GM19468 (cell line): ENCODE results near the gene ZBTB42.

Experiments
- ATAC-seq: cut with Tn5 transposase; IDR thresholded peaks from one replicate; pipeline ENCODE4 v1.9.1; 2021; ENCODE audit warnings: mild to moderate bottlenecking, moderate library complexity, moderate number of reproducible peaks; ENCODE audit not compliant: unreplicated experiment; ENCODE audit errors: extremely low read depth

Gene ZBTB42

DNA sequence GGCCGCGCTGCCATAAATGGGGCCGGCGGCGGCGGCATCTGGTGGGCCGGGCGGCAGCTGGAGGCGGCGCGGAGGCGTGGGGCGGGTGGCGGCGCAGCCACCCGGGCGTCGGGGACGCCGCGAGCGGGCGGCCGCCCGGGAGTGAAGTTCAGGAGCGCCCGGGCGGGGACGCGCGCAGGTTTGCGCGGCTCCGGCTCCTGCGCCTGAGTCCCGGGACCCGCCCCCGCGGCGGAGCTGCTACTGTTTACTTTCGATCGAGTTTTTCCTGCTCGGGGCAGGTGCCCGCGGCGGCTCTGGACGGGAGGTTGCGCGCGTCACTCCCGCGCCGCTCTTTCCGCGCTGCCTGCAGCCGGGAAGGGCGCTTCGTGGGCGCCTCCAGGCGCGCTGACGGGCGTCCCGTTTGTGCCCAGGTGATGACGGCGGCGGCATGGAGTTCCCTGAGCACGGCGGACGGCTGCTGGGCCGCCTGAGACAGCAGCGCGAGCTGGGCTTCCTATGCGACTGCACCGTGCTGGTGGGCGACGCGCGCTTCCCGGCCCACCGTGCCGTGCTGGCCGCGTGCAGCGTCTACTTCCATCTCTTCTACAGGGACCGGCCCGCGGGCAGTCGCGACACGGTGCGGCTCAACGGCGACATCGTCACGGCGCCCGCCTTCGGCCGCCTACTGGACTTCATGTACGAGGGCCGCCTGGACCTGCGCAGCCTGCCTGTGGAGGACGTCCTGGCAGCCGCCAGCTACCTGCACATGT lies at the start of gene ZBTB42:
ZBTB42 (plus strand) TSS at position 331 of the 749 bp plus-strand sequence; CDS start at position 428, 97 bp downstream.
- ATAC-seq: no peak

DNA sequence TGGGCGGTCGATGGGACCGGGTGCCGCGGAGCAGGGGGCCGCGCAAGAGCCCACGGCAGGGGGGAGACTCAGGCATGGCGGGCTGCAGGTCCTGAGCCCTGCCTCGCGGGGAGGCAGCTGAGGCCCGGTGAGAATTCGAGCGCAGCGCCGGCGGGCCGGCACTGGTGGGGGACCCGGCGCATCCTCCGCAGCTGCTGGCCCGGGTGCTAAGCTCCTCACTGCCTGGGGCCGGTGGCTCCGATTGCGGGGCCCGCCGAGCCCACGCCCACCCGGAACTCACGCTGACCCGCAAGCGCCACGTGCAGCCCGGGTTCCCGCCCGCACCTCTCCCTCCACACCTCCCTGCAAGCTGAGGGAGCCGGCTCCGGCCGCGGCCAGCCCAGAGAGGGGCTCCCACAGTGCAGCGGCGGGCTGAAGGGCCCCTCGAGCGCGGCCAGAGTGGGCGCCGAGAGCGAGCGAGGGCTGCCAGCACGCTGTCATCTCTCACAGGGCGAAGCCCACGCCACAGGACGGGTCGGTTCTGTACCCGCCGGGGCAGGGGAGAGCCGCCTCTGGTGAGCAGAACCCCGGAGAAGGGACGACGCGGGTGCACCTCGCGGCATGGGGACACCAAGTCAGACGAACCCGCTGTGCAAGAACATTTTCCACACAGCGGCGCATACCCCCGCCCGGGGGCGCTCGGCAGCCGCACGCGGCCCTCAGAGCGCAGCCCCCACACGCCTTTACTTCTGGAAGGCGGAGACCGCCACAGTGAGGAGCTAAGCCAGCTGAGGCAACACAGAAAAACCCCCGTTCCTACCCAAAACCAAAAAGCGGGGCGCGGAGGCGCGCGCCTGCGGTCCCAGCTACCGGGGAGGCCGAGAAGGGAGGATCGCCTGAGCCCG lies 49.1 kb upstream of the ZBTB42 start:
- no peak for ATAC-seq

DNA sequence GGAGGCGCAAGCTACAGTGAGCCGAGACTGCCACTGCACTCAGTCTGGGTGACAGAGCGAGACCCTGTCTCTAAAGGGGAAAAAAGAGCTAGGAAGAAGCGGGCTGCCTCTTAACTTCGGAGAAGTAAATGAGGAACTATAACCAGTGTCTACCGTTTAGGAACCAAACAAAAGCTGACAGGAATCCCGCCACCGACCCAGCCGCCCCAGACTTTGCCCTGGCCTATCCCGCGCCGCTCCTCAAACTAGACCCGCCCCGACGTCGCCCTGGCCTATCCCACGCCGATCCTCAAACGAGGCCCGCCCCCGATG lies 48.5 kb upstream of the ZBTB42 start:
- peak; percentile 50 for ATAC-seq

DNA sequence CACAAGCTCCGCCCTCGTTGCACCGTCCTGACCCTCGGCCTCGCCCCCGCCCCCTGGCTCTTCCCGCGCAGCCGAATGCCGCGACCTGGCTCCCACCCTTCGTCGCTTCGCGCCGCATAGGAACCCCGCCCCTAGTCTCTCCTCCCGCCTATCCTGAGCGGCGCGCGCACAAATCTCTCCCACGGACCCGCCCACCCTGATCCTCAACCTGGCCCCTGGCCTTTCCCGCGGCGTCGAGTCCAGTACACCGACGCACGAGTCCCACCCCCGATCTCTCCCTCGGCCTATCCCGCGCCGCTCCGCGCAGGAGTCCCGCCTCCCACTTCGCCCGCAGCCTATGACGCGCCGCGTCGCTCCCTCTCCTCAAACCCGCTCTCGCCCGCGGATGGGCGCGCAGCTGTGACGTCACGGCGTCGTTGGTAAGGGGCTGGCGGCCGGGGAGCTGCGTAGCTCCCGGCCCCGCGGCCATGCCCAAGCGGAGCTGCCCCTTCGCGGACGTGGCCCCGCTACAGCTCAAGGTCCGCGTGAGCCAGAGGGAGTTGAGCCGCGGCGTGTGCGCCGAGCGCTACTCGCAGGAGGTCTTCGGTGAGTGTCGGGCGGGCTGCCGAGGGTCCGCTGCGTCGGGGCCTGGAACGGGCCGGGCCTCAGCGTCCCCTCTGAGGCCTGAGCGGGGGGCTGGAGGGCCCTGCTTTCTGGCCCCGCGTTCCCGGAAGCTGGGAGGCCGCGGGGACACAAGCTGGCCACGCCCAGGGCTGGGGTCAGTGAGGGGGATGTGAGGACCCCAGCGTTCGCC lies 48.0 kb upstream of the ZBTB42 start, which contains the start of gene SIVA1:
SIVA1 (plus strand) TSS at position 413 of the 793 bp plus-strand sequence; CDS start at position 468, 55 bp downstream.
- peak; percentile 79 for ATAC-seq

DNA sequence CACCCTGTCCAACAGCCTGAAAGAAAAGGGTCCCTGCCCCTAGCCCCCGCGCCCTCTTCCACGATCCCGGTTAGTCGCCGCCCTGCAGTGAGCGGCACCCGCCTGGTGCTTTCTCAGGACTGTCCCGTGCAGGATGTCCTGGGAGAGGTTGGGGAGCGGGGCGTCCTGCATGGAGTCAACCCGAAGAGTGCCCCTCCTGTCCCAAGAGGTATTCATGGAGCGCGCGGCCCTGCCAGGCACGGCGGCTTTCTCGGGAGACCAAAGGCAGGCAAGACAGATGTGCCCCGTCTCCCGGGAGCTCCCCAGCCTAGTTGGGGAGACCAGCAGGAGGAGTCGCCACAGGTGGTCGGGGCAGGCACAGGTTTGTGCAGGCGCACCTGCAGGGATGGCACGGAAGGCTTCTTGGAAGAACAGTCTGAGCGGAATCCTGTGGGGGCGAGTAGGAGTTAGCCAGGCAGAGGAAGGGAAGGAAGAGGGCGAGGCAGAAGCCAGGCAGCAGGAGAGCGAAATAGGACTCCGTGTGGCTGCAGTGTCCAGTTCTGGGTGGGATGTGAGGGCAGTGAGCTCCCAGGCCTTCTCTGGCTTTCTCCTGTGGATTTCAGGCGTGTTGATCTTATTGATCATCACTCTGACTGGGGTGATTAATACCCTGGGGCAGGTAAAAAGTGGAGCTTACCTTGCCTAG lies 47.2 kb upstream of the ZBTB42 start:
- ATAC-seq: no peak

DNA sequence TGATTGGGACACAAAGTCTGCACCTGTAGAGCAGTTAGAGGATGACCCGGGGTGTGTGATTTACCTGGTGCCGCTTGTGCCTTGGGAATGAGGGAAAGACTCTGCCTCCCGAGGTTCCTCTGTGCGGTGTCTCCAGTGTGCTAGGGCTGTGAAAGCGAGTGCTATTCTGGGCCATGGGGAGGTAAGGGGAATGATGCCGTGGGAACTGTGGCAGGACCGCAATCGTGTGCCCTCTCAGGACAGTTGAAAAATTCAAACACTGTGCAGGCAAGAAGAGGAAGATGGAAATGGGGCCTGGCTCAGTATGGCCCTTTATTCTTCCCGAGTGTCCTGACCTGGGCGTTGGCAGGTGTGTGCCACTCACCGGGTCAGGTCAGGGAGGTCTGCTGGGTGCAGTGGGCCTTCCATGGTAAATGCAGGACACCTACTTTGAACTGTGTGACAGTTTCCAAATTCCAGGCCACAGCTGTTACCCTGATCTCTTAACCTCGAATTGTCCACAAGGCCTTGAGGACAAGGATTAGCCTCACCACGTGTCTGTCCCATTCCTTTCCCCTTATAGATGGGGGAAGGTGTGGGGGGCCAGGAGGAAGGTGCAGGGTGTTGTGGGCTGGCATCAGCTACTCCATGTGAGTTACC lies 46.6 kb upstream of the ZBTB42 start:
- ATAC-seq: no peak

DNA sequence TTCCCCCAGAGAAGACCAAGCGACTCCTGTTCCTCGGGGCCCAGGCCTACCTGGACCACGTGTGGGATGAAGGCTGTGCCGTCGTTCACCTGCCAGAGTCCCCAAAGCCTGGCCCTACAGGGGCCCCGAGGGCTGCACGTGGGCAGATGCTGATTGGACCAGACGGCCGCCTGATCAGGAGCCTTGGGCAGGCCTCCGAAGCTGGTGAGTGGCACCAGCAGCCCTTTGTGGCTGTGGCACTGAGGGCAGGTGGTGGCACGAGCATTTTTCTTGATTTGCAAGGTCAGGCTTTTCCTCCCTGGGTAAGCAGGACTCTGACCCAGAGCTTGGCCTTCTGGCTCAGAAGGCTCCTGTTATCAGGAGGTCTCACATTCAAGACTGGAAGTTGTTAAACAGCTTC lies 45.3 kb upstream of the ZBTB42 start:
- no peak for ATAC-seq

DNA sequence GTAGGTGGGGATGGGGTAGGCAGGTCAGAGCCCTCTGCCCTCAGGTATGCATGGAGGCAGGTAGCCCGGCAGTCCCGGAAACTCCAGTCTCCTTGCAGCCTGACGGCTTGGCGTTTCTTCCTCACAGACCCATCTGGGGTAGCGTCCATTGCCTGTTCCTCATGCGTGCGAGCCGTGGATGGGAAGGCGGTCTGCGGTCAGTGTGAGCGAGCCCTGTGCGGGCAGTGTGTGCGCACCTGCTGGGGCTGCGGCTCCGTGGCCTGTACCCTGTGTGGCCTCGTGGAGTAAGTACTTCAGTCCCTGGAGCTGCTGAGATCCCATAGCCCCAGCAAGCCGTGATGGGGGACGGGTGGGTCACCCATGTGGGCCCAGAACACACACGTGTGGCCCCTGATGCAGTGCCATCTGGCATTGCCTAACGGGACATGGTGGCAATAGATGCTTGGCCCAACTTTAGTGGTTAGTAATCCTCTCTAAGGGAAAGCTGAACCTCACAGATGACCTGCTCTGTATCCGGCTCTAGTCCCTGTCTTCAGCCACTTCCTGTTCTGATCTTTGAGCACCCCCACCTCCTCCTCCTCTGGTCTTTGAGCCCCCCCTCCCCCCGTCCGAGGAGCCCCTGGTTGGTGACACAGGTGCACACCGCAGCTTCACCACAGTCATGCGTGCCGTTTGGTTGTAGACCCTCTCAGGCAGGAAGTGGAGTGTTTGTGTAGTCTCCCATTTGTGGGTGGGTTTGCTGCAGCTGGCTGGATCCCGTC lies 44.2 kb upstream of the ZBTB42 start:
- ATAC-seq: no peak

DNA sequence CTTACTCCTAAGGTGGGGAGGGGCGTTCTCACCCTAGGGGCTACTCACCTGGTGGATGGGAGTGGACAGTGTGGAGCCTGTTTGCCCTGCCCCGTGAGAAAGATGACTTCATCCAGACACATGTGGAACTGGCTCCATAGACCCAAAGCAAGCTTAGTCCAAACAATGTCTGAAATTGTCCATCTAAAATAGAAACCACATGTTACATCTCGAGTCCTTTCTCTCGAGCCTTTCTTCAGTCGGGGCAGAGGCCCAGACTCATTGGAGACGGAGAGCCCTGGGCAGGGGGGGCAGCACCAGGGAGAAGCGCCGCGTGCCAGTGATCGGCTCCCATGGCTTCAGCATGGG lies 43.7 kb upstream of the ZBTB42 start:
- no peak for ATAC-seq

DNA sequence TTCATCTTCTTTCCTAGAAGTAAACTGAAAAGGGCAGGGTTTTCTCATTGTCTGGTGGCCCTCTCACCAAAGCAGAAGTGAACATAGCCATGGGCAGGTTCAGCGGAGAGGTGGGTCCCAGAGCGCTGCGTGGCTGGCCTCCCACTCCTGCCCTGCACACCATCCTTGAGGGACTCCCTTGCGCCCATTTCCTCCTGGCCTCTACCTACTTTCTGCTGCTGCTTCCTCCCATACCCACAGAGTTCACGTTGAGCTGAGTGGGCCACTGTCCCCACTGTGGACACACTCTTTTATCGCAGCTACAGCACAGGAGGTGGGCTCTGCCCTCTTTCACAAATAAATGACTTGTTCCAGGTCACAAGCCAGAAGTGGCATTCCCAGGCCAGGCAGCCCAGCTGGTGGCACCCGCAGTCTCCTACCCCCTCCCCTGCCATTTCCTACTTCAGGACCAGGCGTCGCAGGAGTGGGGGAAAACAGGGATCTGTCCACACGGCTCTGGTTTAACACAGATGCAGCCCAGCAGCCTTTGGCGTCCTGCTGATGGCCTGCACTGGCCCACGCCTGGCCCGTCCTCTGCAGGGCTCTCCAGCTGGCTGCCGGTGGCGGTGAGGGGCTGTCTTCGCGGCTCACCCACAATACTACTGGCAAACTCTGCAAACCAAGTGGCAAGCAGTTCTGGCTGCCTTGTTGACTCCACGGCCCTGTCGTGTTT lies 43.1 kb upstream of the ZBTB42 start:
- ATAC-seq: no peak

DNA sequence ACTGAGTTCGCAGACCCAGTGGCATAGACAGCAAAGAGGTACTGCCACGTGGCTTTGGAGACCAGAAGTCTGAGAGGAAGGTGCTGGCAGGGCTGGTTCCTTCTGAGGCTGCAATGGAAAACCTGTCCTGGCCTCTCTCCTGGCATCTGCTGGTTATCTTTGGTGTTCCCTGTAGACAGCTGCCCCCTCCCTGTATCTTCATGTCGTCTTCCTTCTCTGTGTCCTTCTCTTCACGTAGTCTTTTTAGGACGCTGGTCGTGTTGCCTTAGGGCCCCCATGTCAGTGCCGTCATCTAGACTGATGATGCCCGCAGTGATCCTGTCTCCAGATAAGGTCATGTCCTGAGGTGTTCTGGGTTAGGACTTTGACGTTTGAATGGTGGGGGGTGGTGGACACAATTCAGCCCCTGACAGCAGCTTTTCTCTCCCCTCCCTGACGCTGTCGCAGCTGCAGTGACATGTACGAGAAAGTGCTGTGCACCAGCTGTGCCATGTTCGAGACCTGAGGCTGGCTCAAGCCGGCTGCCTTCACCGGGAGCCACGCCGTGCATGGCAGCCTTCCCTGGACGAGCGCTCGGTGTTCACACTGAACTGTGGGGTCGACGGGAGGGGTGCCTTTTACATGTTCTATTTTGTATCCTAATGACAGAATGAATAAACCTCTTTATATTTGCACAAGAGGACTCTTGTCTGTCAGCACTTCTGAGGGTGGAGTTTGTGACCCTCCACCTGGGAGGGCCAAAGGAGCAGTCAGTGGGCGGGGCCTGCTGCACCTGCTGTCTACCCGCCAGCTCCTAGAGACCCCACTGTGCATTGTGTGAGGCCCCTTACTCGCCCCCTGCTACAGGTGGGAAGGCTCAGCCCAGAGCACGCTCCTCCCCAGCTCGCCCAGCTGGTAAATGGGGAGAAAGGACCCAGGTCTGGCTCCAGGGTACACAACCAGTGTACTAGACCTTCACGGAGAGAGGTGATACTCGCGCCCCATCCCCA lies 41.6 kb upstream of the ZBTB42 start:
- no peak for ATAC-seq

DNA sequence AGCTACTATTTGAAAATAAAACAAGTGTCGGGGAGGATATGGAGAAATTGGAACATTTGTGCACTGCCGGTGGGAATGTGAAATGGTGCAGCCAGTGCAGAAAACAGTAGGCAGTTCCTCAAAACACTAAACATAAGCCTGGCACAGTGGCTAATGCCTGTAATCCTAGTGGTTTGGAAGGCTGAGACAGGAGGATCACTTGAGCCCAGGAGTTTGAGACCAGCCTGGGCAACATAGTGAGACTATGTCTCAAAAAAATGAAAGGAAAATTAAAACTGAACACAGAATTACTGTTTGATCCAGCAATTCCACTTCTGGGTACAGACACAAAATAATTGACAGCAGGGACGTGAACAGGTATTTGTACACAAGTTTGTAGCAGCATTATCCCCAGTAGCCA lies 35.4 kb upstream of the ZBTB42 start:
- ATAC-seq: no peak

DNA sequence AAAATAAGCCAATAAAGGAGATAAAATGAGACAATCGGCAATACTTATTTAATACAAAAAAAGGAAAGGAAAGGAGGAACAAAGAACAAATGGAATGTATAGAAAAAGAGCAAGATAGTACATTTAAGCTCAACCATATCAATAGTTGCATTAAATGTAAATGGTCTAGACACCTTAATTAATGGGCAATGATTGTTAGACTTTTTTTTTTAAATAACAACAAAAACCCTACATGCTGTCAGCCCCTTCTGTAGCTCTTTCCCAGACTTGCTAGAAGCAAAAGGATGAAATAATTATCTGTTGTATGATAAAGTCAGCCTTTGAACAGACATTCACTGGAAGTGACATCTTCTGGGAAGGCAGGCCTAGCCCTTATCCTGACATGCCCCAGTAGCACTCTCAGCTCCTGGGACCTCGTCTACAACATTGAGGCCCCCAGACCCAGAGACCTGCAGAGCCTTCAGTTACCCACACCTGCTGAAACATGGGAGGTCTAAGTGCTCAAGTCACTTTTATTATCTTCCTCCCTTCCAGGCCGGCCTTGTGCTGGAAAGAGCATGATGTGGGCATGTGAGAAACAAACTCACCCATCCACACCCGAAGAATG lies 34.5 kb upstream of the ZBTB42 start:
- no peak for ATAC-seq

DNA sequence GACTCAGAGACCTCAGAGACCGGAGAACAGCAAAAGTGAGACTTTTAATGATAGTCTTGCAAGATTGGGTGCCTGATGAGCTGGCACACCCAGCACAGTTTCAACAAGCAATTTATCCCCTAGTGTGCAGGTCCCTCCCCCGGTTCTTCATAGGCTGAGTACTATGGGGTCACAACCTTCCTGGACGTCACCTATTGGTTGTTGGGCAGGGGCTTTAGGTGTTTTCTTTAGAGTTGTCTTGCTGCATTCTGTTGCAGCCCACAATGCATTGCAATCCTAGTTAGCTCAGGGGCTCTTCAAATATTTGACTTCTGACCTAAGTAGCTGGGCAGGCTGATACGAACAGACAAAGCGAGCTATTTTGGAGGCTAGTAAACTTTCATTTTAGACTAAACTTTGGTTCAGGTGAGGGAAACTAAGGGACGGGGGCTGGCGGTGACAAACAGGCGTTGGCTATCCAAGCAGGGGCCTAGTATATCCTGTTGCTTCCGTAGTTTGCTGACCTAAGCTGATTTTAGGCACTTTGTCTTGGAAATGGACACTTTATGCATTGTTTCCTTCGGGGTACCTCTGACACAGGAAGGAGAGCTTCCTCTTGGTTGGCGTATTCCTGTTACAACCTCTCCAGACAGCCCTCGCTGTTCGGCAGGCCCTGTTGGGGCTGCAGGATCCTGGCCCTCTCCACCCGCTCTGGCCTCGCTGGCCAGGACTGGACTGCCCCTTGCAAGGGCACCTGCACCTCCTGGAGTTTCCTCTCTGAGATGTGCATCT lies 33.9 kb upstream of the ZBTB42 start:
- ATAC-seq: no peak

DNA sequence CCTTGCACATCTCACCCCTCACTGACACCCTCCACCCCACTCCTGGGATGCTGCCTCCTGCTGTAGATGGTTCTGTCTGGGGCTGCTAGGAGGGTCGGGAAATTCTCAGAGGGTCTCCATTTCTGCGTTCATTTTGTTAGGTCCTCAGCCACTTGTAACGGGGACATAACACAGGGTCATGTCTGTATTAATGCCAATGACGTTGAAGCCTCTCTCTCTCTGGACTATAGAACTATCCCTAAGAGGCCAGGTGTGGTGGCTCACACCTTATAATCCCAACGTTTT lies 33.3 kb upstream of the ZBTB42 start:
- ATAC-seq: no peak
